ENCODE results near the gene ZDHHC14.

The ZDHHC14 gene

DNA sequence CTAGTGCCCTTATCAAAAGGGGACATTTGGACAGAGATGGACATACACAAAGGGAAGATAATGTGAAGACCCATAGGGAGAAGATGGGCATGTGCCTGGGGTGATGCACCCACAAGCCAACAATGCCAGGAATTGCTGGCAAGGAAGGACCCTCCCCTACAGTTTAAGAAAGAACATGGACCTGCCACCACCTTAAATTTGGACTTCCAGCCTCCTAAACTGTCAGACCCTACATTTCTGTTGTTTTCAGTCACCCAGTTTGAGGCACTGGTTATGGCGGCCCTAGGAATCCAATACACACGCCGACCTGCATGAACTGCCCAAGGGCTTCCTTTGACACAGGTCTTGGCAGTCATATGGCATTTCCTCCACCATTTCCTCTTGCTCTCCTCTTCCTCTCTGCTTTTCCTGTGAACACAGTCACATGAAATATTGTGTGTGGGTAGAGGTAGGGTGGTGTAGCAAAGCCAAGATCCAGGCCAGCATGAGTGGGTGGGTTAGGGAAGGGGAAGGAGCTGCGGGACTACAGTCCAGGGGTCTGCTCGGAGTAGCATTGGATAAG is 115.6 kb downstream of the ZDHHC14 start:
- no peak for DNase-seq

GRCh38 chr6:157497579-157497978 is 116.6 kb downstream of the ZDHHC14 start:
- no peak for DNase-seq

- no peak for DNase-seq
These were observed 117.8 kb downstream of the ZDHHC14 start for GRCh38 chr6:157498817-157499216.

DNA sequence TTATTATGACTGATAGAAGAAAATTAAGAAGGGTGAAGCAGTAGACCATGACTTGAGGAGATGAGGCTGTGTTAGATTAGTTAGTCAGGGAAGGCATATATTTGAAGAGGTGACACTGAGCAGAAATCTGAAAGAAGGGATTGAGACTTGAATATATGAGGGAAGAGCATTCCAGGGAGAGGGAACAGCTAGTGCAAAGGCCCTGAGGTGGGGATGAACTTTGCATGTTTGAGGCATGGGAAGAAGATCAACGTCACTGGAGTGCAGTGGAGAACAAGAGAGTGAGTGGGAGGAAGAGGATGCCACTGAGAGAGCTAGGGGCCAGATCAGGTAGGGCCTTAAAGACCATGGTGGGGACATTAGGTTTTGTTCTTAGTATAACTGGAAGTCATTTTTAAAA is 119.0 kb downstream of the ZDHHC14 start:
- no peak for DNase-seq

GRCh38 chr6:157503018-157503747 is 122.2 kb downstream of the ZDHHC14 start:
- DNase-seq, result no peak

DNA sequence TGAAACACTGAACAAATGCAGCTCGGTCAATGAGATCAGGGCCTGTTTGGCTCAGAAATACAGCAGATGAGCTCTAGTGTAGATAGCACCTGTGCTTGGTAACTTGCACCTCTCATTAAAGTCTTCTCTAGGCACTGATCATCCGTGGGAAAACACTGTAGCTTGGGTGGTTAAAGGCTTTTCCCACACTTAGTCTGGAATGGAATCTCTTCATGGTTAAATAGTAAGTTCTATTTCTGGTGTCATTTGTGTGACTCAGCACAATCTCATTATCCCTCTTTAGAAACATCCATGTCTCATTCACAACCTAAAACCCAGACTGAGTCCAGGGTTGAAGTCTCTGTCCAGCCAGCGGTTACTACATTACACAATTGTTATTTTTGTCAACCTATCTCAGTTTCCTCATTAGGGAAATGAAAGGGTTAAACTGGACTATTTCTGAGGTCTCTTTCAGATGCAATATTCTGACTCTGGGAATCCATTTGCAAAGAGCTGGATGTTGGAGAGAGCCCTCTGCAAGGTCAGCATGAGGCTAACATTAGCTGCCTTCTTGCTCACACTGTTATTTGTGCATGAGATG is 125.0 kb downstream of the ZDHHC14 start:
- DNase-seq, result no peak

GRCh38 chr6:157510323-157511188 is 129.6 kb downstream of the ZDHHC14 start:
- DNase-seq, result no peak

- DNase-seq, result no peak
These were observed 130.8 kb downstream of the ZDHHC14 start for GRCh38 chr6:157511682-157512381.

DNA sequence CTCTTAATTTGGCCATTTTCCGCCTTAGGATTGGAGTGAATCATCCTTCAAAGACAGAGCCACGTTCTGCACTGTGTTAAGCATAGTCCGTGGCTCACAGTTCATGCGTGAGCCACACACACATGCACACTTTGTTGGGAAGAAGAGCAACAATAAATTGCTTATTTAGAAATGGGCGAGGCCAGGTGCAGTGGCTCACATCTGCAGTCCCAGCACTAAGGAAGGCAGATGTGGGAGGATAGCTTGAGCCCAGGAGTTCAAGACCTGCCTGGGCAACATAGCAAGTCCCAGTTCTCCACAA is 131.3 kb downstream of the ZDHHC14 start:
- no peak for DNase-seq

- no peak for DNase-seq
These were observed 132.1 kb downstream of the ZDHHC14 start for GRCh38 chr6:157513004-157513603.

- no peak for DNase-seq
These were observed 132.9 kb downstream of the ZDHHC14 start for GRCh38 chr6:157513619-157514485.

GRCh38 chr6:157514659-157515496 is 133.9 kb downstream of the ZDHHC14 start:
- peak; percentile 94 for DNase-seq

GRCh38 chr6:157516319-157517026 is 135.5 kb downstream of the ZDHHC14 start:
- DNase-seq, result no peak

GRCh38 chr6:157517601-157518359 is 136.8 kb downstream of the ZDHHC14 start:
- DNase-seq, result no peak

DNA sequence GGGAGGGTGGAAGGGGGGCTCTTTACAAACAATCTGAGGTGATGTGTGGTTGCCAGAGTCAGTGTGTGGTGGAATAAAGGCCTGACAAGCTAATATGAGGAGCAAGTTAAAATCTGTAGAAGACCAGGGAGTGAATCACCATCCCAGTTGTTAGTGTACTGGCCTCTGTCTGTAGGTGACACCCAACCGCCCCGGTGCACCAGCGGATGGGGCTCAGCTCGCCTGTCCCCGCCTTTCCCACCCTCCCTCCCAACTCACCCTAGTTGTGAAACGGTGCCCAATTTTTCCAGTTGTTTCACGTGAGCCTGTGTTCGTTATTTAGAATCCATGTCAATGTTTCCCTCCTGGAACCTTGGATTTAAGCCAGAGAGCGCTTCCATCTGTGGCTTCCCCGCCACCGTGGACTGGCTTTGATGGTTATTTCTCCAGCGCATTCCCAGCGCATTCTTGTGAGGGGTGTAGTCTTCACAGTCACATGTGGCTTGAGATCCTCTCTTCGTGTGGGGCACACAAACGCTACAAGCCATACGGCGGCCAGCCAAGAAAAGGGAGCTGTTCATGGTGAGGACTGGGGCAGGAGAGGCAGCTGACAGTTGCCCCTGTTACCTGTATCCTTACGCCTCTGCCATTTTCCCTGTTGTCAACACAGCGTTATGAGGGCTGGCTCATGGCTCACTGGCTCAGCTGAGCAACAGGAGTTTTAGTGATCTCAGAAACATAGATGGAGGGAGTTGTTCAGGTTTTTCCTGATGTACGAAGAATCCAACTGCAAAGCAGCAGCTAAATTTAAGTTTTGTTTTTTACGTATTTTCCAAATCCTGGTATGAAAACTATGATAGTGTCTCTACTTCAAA is 137.6 kb downstream of the ZDHHC14 start:
- no peak for DNase-seq

GRCh38 chr6:157519255-157520116 is 138.5 kb downstream of the ZDHHC14 start:
- no peak for DNase-seq

- DNase-seq, result no peak
These were observed 139.1 kb downstream of the ZDHHC14 start for GRCh38 chr6:157520117-157520406.
